ENCODE data around the gene NOS2.

- TF ChIP-seq CTCF (IDR thresholded peaks at IDR 0.05; ENCODE audit: insufficient read depth, low read depth, low read length) (no peak), EZH2 (IDR thresholded peaks at IDR 0.05; ENCODE audit: insufficient read depth, low read length) (no peak)
Measured at GRCh38 chr17:27766438-27766837, 33.9 kb downstream of the NOS2 start.
